ENCODE measurements around the gene SP140. TPM values are rescaled to one million over a fixed set of nuclear protein-coding genes. Genes with fewer than 3 reads are reported as not detected.

Gene SP140
- total RNA-seq (1 to 10 TPM in 1 of 6 donors, under 1 TPM in 5; 0.16 to 1.5 (median 0.34) TPM), polyA plus RNA-seq (under 1 TPM; 0.12 to 0.65 TPM)

- DNase-seq (peak in 1 of 6 donors; percentile 46), FAIRE-seq (no peak), ATAC-seq (peak in 2 of 4 donors; percentile 85)
- no peak within 1 kb of the TSS for H3K27ac ChIP-seq
- TF ChIP-seq CTCF (IDR thresholded peaks at IDR 0.05): no peak
- 74 to 78% methylated on average over 8 of the region's 8 CpGs for WGBS, 2 donors
- intact Hi-C loops (cut with DNase I): no loop called here
- H3K4me3 ChIP-seq: no peak within 1 kb of the TSS
- H3K4me1 ChIP-seq: peaks cover 0 to 2% (median 0%) of the 10 kb centered on the region in 3 donors
- H3K27me3 ChIP-seq: no peaks in the 10 kb centered on the region
- H3K36me3 ChIP-seq: no peaks in the 10 kb centered on the region
- no peaks in the 10 kb centered on the region for H3K9me3 ChIP-seq
These were observed at the start of gene SP140 for GRCh38 chr2:230225486-230225885. SP140 (plus strand) TSS chr2:230225736; CDS start chr2:230225845, 109 bp downstream.

GRCh38 chr2:230176996-230177395, 48.5 kb upstream of the SP140 start:
- intact Hi-C loops (cut with DNase I): no loop called here
- H3K9me3 ChIP-seq: no peaks in the 10 kb centered on the region
- TF ChIP-seq CTCF (IDR thresholded peaks at IDR 0.05): no peak
- no peak for FAIRE-seq
- no peak overlapping the region for H3K4me3 ChIP-seq
- H3K27ac ChIP-seq: no peak overlapping the region
- WGBS, 2 donors: 71 to 80% methylated on average over 3 of the region's 3 CpGs
- H3K36me3 ChIP-seq: peaks cover 0 to 9% (median 0%) of the 10 kb centered on the region in 3 donors
- no peak for ATAC-seq
- DNase-seq: no peak
- H3K27me3 ChIP-seq: no peaks in the 10 kb centered on the region
- H3K4me1 ChIP-seq: no peaks in the 10 kb centered on the region

GRCh38 chr2:230178546-230179485, 46.7 kb upstream of the SP140 start:
- 93 to 97% methylated on average over 7 of the region's 7 CpGs for WGBS, 2 donors
- Histone ChIP-seq H3K4me3 (no peak overlapping the region), H3K36me3 (peaks cover 0 to 13% (median 0%) of the 10 kb centered on the region in 3 donors), H3K4me1 (no peaks in the 10 kb centered on the region), H3K27me3 (no peaks in the 10 kb centered on the region), H3K9me3 (no peaks in the 10 kb centered on the region), H3K27ac (no peak overlapping the region)
- ATAC-seq (no peak), FAIRE-seq (no peak), DNase-seq (no peak)
- intact Hi-C loops (cut with DNase I): no loop called here
- no peak for TF ChIP-seq CTCF (IDR thresholded peaks at IDR 0.05)

- no peak for TF ChIP-seq CTCF (IDR thresholded peaks at IDR 0.05)
- H3K36me3 ChIP-seq: peaks cover 0 to 13% (median 0%) of the 10 kb centered on the region in 3 donors
- FAIRE-seq: no peak
- 81 to 82% methylated on average over 7 of the region's 7 CpGs for WGBS, 2 donors
- DNase-seq: no peak
- no peak for ATAC-seq
- no peaks in the 10 kb centered on the region for H3K27me3 ChIP-seq
- no peaks in the 10 kb centered on the region for H3K4me1 ChIP-seq
- intact Hi-C loops (cut with DNase I): no loop called here
- no peak overlapping the region for H3K4me3 ChIP-seq
- H3K27ac ChIP-seq: no peak overlapping the region
- H3K9me3 ChIP-seq: no peaks in the 10 kb centered on the region
These were observed 45.6 kb upstream of the SP140 start for GRCh38 chr2:230179907-230180306.

GRCh38 chr2:230181195-230181594, 44.3 kb upstream of the SP140 start:
- WGBS, 2 donors: 82 to 86% methylated on average over 2 of the region's 2 CpGs
- no peak for DNase-seq
- no peak for TF ChIP-seq CTCF (IDR thresholded peaks at IDR 0.05)
- Histone ChIP-seq H3K36me3 (peaks cover 0 to 13% (median 0%) of the 10 kb centered on the region in 3 donors), H3K9me3 (no peaks in the 10 kb centered on the region), H3K4me3 (no peak overlapping the region), H3K27me3 (no peaks in the 10 kb centered on the region), H3K4me1 (no peaks in the 10 kb centered on the region), H3K27ac (no peak overlapping the region)
- FAIRE-seq: no peak
- ATAC-seq: no peak
- intact Hi-C loops (cut with DNase I): no loop called here
